GM21367 (cell line): Measurements from ENCODE around the gene ADCY7.

Experiments used
- ATAC-seq: cut with Tn5 transposase; IDR thresholded peaks from one replicate; pipeline ENCODE4 v1.9.1; 2021; ENCODE audit not compliant: unreplicated experiment

Gene ADCY7

DNA sequence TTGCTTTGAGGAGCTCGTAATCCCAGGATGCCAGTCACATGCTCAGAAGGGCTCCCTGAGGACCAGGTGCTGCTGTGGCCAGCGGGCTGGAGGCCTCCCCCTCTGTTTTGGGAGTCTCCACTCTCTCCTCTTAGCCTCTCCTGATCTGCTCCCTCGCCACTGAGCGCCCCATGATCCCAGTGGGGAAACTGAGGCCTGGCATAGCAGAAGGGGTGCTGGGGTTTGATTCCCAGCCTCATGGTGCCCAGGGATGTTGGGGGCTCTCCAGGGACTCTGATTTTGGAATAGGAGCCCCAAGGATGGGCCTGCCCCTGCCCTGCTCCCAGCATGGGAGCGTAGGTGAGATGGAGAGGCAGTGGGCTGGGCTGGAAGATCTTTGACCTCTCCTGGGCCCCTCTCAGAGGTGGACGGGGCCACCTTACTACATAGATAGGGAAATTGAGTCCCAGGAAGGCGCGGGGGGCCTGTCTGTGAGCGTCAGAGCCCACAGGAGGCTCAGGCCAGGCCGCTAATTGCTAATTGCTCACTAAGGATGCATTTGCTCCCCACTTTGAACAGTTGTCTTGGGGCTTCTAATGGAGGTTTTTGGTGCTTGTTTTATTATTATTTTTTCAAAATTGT lies 525 bp upstream of the ADCY7 start:
- no peak for ATAC-seq

- ATAC-seq, result no peak
Observed at GRCh38 chr16:50267151-50267631, 840 bp downstream of the ADCY7 start.

- ATAC-seq, result no peak
Observed at GRCh38 chr16:50267651-50268050, 1.3 kb downstream of the ADCY7 start.

DNA sequence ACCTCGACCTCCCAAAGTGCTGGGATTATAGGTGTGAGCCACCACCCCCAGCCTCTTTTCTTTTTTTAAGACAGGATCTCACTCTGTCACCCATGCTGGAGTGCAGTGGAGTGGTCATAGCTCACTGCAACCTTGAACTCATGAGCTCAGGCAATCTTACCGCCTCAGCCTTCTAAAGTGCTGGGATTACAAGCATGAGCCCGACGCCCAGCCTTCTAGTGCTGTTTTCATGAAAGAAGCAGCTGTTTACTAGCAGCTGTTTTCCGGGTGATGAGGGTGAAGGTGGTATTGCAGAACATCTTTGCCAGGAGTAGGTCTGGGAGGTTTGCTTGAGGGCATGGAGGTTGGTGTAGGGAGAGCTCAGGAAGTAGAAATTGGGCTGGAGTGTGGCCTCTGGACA lies 2.0 kb downstream of the ADCY7 start:
- no peak for ATAC-seq

DNA sequence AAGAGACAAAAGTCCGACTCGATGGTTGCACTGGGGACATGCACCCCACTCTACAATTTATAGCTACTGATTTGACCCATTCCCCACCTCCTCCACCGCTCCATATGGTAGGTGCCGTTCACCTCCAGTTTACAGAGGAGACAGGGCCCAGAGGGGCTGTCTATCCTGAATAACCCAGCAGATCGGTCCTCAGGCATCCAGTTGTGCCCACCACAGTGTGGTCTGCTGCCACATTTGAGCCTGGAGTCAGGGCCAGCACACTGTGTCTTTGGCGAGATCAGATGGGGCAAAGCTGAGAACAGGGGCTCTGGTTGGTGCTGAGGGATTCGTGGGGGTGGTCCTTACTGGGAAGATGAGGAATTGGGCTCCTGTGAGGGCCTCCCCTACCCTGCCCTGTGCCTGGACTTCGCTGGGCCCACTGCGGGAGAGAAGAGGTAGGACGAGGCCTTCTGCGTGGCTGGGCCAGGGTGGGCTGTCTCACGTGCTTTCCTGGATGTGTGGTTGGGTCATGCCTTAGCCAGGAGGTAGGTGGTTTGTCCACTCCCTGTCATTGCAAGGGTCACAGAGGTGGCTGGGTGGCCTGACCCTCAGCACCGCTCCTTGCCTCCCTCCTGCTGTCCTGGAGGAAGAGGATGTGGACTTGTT lies 2.8 kb downstream of the ADCY7 start:
- no peak for ATAC-seq

DNA sequence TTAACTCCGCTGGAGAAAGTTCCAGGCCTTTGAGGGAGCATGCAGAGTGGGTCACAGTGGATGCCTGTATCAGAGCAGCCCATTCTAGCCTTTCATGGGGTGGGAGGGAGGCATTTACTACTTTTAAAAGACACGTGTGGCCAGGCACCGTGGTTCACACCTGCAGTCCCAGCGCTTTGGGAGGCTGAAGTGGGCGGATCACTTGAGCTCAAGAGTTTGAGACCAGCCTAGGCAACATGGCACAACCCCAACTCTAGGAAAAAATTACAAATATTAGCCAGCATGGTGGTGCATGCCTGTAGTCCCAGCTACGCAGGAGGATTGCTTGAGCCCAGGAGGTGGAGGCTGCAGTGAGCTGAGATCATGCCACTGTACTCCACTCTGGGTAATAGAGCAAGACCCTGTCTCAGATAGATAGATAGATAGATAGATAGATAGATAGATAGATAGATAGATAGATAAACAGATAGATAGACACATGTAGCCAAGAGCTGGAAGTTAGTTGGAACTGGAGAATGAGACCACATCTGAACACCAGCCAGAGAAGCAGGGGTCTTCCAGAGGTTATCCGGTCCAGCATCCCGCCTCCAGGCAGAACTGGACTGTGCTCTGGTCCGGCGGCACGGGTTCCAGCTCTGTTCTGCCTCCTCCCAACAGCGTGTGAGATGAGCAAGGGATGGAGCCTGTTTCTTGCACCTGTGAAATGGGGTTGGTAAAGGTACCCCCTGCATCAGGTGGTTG lies 3.6 kb downstream of the ADCY7 start:
- ATAC-seq, result no peak

- no peak for ATAC-seq
Observed at GRCh38 chr16:50270510-50271147, 4.3 kb downstream of the ADCY7 start.

DNA sequence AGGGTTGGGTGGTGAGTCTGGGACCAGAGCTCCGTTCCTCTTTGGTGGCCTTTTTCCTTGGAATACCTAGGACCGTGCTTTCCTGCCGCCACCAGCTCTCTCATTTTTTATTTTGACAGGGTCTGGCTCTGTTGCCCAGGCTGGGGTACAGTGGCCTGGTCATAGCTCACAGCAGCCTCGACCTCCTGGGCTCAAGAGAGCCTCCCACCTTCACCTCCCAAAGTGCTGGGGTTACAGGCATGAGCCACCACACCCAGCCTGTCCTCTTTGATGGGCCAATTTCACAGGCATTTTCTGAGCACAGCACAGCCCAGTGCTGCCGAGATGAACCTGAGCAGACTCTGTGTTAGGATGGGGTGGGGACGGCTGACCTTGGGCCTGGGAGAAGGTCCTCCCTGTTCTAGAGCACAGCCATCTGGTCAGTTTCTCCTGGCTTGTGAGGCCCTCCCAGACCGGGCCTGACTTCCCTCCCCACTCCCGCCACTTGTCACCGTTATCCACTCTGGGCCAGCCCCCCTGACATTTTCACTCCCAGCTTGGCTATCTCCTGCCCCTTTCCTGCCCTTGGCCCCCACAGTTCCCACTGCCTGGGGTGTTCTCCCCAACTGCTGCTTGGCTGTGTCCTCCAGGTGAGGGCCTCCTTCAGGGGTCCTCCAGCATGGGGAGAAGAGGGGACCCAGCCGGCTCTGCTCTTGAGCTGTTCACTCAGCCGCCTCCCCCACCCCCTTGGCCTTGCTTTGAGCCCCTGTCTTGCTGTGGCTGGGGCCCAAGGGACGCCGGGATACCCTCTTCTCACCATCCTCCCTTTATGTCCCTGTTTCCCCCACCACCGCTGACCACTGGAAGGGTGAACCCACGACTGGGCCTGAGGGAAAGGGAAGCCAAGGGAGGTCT lies 5.0 kb downstream of the ADCY7 start:
- no peak for ATAC-seq

DNA sequence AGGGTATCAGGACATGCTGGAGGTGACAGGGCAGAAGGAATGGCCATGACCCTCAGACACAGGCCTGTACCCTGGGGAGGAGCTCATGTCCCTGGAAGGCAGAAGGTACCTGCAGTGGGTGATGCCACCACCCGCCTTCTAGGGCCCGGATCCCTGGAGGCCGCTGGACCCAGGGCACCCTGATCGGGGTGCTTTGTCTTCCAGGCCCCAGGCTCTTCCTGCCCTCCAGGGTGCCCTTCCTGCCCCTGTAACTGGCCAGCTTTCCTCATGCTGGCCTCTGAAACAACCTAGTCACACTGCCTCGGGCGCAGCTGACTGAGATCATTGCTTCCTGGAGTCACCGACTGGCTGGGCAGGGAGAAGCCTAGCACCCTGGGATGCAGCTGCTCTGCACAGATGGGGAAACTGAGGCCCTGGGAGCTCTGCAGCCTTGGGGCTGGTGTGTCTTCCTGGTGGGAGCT lies 5.8 kb downstream of the ADCY7 start:
- ATAC-seq, result no peak

DNA sequence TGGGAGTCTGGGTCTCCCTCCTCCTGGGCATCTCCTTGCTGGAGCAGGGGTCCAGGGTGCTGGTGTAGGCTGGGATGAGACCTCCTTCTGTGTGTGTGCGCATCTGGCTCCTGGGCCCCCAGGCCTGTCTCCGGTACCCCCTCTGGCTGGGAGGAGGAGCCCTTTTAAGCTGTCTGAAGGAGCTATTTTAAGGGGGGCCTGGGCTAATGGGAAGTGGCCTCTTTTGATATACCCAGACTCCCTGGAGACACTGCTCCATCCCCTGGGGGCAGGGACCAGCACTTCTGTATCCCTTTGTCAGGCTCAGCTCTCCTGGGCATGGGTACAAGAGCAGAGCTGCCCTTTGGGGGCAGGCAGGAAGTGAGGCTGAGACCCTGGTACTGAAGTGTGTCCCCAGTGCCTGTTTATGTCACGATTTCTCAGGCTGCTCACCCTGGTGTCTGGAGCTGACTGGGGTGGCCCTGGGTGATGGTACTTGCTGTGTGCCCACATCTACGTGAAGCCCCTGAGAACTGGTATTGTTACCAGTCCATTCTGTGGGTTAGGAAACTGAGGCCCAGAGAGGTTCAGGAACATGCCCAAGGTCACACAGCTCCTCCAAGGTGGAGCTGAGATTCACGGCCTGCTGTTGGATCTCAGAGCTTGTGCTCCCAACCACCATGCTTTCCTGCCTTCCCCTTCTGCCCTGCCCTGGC lies 6.5 kb downstream of the ADCY7 start:
- no peak for ATAC-seq

GRCh38 chr16:50273382-50273690 lies 7.0 kb downstream of the ADCY7 start:
- ATAC-seq, result no peak

DNA sequence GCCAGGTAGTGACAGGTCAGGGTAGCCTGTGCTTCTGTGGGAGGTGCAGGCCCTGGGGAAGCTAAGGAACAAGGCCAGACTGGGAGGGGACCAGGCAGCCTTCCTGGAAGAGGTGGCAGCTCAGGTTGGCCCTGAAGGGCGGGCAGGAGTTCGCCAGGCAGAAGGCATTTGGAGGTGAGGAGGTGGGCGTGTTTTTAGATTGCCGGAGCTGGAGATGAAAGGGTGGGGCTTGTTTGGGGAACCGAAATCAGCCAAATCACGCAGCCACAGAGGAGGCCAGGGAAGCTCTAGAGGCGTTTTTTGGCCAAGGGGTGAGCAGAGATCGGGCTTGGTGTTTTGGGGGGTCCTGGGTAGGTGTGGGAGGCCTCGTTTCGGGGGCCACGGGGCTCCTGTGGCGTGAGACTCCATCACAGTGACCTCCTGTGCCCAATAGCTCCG lies 7.6 kb downstream of the ADCY7 start:
- peak; percentile 57 for ATAC-seq

DNA sequence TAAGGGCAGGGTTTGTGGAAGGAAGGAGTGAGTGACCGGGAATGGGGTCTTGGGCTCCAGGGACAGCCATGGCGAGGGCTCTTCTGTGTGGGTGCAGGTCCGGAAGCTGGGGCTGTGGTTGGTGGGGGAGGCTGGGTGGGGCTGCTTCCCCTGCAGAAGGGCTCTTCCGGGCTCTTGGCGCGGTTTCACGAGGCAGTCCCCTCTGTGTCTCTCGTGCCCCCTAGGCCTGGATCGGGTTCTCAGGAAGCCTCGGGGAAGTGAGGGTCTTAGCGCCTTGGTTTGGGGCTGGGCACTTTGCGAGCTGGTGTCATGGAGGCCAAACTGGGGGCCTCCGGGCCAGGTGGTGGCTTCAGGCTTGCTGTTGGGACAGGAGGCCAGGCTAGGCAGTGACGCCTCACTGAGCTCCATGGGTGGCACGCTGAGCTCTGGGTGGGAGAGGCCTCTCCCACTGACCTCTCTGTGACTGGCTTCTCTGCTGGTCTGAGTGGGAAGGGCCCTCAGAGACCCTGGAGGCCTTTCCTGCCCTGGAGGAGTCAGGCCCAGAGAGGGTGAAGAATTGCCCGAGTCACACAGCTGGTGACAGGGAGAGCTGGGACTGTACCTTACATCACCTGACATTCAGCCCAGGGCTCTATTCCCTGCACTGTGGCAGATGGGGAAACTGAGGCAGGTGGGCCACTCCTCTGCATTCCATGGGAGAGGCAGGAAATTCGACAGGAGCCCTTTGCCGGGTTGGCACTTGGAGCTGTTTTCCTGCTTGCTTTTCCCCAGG lies 8.2 kb downstream of the ADCY7 start:
- peak; percentile 33 for ATAC-seq

- ATAC-seq, result no peak
Observed at GRCh38 chr16:50275098-50275415, 8.7 kb downstream of the ADCY7 start.

DNA sequence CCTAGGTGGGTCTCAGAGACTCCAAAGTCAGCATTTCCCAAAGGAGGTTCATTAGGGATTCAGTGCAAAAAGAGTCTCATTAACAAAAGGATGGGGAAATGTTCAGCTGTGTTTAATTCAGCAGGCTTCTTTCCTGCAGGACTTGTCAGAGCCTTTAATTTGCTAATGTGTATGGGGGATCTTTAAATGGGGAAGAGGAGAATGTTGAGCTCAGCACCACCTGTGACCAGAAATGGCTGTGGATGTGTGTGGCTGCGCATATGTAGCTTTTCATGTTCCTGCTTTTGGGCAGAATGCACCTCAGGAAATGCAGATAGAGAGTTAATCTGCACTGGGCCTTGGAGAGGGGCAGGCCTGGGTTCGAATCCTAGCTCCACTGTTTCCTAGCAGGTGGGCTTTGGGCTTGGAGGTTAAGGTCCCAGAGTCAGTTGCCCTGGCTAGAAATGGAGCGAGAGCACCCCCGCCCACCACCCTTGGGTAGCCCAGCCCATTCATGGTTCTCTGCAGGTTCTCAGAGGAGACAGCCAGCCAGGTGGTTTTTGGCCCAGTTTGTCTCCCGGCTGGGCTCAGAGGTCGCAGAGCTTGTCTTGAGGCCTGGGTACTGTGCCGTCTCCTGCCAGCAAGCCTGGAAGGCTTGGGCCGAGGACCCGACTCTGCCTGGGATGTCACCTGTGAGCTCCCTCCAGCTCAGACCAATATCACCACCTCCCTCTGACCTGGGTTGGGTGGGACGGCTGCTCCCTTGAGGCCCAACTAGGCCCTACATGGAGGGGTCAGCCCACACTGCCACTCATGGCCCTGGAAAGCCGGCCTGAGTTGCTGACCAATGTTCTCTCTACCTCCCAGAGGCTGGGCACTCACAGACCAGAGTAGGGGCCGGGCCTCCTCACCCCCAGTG lies 9.3 kb downstream of the ADCY7 start:
- ATAC-seq, result no peak

GRCh38 chr16:50276326-50276640 lies 9.9 kb downstream of the ADCY7 start:
- ATAC-seq, result no peak

- ATAC-seq, result no peak
Observed at GRCh38 chr16:50276801-50277555, 10.6 kb downstream of the ADCY7 start.

DNA sequence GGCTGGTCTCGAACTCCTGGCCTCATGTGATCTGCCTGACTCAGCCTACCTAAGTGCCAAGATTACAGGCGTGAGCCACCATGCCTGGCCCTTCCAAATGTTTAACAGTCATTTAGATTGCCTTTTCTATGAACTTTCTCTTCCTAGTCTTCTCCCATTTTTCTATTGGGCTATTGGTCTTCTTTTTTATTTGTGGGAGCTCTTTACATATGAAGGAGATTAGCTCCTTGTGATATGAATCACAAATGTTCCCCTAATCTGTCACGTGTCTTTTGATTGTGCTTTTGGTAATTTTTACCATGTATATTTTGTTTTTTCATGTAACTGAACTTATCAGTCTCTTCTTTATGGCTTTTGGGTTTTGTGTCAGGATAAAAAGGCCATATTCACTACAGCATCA lies 11.9 kb downstream of the ADCY7 start:
- ATAC-seq, result no peak
